Measurements from ENCODE around the gene PRR35. TPM values are rescaled to one million over a fixed set of nuclear protein-coding genes. Genes with fewer than 3 reads are reported as not detected.

Gene PRR35
- total RNA-seq (not detected), polyA plus RNA-seq (not detected)

DNA sequence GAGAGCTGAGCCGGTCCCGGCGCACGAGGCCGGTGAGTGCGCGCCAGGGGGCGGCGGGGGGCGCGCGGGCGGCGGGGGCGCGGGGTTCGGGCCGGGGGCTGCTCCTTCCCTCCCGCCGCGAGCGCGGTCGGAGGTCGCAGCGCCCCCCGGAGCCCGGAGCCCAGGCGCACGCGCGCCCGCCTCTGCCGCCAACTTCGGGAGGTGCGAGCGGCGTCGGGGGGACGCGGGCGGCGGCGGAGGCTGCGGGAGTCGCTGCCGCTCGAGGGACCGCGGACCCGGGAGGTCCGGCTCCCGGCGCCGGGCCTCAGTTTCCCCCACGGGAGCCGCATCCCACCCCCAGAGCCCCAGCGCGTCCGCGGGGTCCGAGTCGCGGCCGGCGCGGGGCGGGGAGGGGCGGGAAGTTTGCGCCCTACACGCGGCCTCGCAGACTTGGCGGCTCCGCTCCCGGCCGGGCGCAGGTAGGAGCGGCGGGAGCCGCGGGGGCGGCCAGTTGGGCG, at the start of gene PRR35:
PRR35 (plus strand) TSS at position 191 of the 497 bp plus-strand sequence. CDS start 2,901 bp downstream, outside the sequence.
- WGBS, 2 donors, result 1 to 2% methylated on average over 84 of the region's 84 CpGs
- intact Hi-C loops (cut with DNase I), result no loop called here
- no peak within 1 kb of the TSS for H3K27ac ChIP-seq
- no peak for TF ChIP-seq CTCF (IDR thresholded peaks at IDR 0.05)
- no peak for TF ChIP-seq POLR2AphosphoS5 (IDR thresholded peaks at IDR 0.05)
- no peaks in the 10 kb centered on the region for H3K9me3 ChIP-seq
- peaks cover 0 to 16% (median 8%) of the 10 kb centered on the region in 4 donors for H3K4me1 ChIP-seq
- H3K4me3 ChIP-seq, result no peak within 1 kb of the TSS
- peaks cover 24 to 57% (median 42%) of the 10 kb centered on the region in 3 donors for H3K27me3 ChIP-seq
- no peaks in the 10 kb centered on the region for H3K36me3 ChIP-seq
- DNase-seq, result no peak

GRCh38 chr16:512802-513201, 47.4 kb upstream of the PRR35 start:
- H3K36me3 ChIP-seq, result peaks cover 0 to 42% (median 5%) of the 10 kb centered on the region in 4 donors
- WGBS, 2 donors, result 94 to 96% methylated on average over 6 of the region's 6 CpGs

GRCh38 chr16:513950-514349, 46.2 kb upstream of the PRR35 start:
- no peak for TF ChIP-seq POLR2A (IDR thresholded peaks at IDR 0.05)
- TF ChIP-seq CTCF (IDR thresholded peaks at IDR 0.05), result no peak
- TF ChIP-seq POLR2AphosphoS5 (IDR thresholded peaks at IDR 0.05), result no peak
- TF ChIP-seq EP300 (IDR thresholded peaks at IDR 0.05), result no peak
- DNase-seq, result no peak
- H3K27ac ChIP-seq, result no peak overlapping the region
- H3K4me1 ChIP-seq, result no peaks in the 10 kb centered on the region
- no peak overlapping the region for H3K4me3 ChIP-seq
- 91% methylated on average over 10 of the region's 10 CpGs for WGBS, 2 donors
- intact Hi-C loops (cut with DNase I), result no loop called here
- no peaks in the 10 kb centered on the region for H3K9me3 ChIP-seq
- peaks cover 0 to 46% (median 6%) of the 10 kb centered on the region in 4 donors for H3K36me3 ChIP-seq
- no peaks in the 10 kb centered on the region for H3K27me3 ChIP-seq

More at GRCh38 chr16:512802-513201, 47.4 kb upstream of the PRR35 start:
- Histone ChIP-seq H3K4me3 (no peak overlapping the region), H3K27me3 (no peaks in the 10 kb centered on the region), H3K27ac (no peak overlapping the region), H3K4me1 (no peaks in the 10 kb centered on the region), H3K9me3 (no peaks in the 10 kb centered on the region)
- intact Hi-C loops (cut with DNase I), result no loop called here
- TF ChIP-seq POLR2AphosphoS5 (IDR thresholded peaks at IDR 0.05) (no peak), EP300 (IDR thresholded peaks at IDR 0.05) (no peak), POLR2A (IDR thresholded peaks at IDR 0.05) (no peak), CTCF (IDR thresholded peaks at IDR 0.05) (no peak)
- no peak for DNase-seq

DNA sequence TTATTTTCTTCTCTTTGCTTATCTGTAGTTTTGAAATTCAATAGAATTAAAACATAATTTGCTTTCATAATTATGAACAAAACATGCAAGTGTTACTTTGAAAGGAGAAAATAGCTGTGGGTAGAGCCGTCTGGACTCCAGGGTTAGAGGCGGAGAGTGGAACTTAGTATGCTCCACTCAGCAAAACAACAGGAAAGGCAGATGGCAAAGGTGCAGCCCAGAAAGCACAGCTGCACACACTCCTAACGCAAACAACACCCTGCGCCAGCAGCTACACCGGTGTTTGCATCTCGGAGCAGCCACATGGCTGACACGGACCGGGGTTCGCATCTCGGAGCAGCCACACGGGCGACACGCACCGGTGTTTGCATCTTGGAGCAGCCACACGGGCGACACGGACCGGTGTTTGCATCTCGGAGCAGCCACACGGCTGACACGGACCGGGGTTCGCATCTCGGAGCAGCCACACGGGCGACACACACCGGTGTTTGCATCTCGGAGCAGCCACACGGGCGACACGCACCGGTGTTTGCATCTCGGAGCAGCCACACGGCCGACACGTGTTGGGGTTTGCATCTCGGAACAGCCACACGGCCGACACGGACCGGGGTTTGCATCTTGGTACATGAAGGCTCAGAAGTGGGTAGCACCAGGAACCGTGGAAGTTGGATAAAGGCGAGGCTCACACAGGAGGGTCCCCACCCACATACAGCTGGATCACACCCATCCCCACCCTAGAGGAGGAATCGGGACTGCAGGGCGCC, 44.8 kb upstream of the PRR35 start:
- TF ChIP-seq POLR2A (IDR thresholded peaks at IDR 0.05) (no peak), CTCF (IDR thresholded peaks at IDR 0.05) (no peak), POLR2AphosphoS5 (IDR thresholded peaks at IDR 0.05) (no peak)
- Histone ChIP-seq H3K4me3 (no peak overlapping the region), H3K4me1 (no peaks in the 10 kb centered on the region), H3K9me3 (no peaks in the 10 kb centered on the region), H3K27ac (no peak overlapping the region), H3K27me3 (no peaks in the 10 kb centered on the region), H3K36me3 (peaks cover 3 to 50% (median 14%) of the 10 kb centered on the region in 4 donors)
- intact Hi-C loops (cut with DNase I), result no loop called here
- no peak for DNase-seq
- 92 to 95% methylated on average over 45 of the region's 45 CpGs for WGBS, 2 donors

Data from sigmoid colon (tissue), 7 donors.